HG02678 (cell line): ENCODE data around the gene THBS3.
"Not testable (repeated sequence)": the region's sequence is repeated elsewhere in the genome, so short reads cannot be mapped to it uniquely, and the experiment has no call there.

Experiments
- ATAC-seq: cut with Tn5 transposase; IDR thresholded peaks from one replicate; pipeline ENCODE4 v1.9.1; 2021; ENCODE audit warnings: mild to moderate bottlenecking, moderate library complexity; ENCODE audit not compliant: unreplicated experiment

Gene THBS3

GRCh38 chr1:155235375-155235774 lies 27.7 kb upstream of the THBS3 start:
- ATAC-seq, result not testable (repeated sequence)

GRCh38 chr1:155233502-155233901 lies 25.8 kb upstream of the THBS3 start:
- ATAC-seq, result not testable (repeated sequence)

GRCh38 chr1:155232001-155232978 lies 24.6 kb upstream of the THBS3 start:
- not testable (repeated sequence) for ATAC-seq

- not testable (repeated sequence) for ATAC-seq
These were observed 23.6 kb upstream of the THBS3 start for GRCh38 chr1:155231302-155231701.

GRCh38 chr1:155228096-155228427 lies 20.4 kb upstream of the THBS3 start:
- no peak for ATAC-seq

GRCh38 chr1:155227261-155228095 lies 19.8 kb upstream of the THBS3 start:
- peak; percentile 96 for ATAC-seq

GRCh38 chr1:155226910-155227260 lies 19.2 kb upstream of the THBS3 start:
- ATAC-seq, result no peak

- ATAC-seq, result peak; percentile 31
These were observed 18.7 kb upstream of the THBS3 start for GRCh38 chr1:155226188-155226909.

GRCh38 chr1:155225404-155225759 lies 17.7 kb upstream of the THBS3 start:
- ATAC-seq, result not testable (repeated sequence)

- ATAC-seq, result no peak
These were observed 15.3 kb upstream of the THBS3 start for GRCh38 chr1:155223047-155223446.

GRCh38 chr1:155220211-155220965 lies 12.7 kb upstream of the THBS3 start:
- not testable (repeated sequence) for ATAC-seq

GRCh38 chr1:155219592-155220031 lies 11.9 kb upstream of the THBS3 start:
- ATAC-seq, result no peak

- ATAC-seq, result no peak
These were observed 11.3 kb upstream of the THBS3 start for GRCh38 chr1:155218854-155219591.

GRCh38 chr1:155214702-155215101 lies 7.0 kb upstream of the THBS3 start:
- ATAC-seq, result not testable (repeated sequence)

- ATAC-seq, result not testable (repeated sequence)
These were observed 4.3 kb upstream of the THBS3 start for GRCh38 chr1:155212051-155212440.

GRCh38 chr1:155211381-155212050 lies 3.8 kb upstream of the THBS3 start:
- not testable (repeated sequence) for ATAC-seq

GRCh38 chr1:155210314-155211104 lies 2.8 kb upstream of the THBS3 start:
- no peak for ATAC-seq

GRCh38 chr1:155209312-155209721 lies 1.6 kb upstream of the THBS3 start:
- ATAC-seq, result no peak
